ENCODE measurements around the gene ZWILCH. TPM values are rescaled to one million over a fixed set of nuclear protein-coding genes. Genes with fewer than 3 reads are reported as not detected.

Gene ZWILCH
- total RNA-seq, 1 experiment from 2014 or later = 50.2 TPM

DNA sequence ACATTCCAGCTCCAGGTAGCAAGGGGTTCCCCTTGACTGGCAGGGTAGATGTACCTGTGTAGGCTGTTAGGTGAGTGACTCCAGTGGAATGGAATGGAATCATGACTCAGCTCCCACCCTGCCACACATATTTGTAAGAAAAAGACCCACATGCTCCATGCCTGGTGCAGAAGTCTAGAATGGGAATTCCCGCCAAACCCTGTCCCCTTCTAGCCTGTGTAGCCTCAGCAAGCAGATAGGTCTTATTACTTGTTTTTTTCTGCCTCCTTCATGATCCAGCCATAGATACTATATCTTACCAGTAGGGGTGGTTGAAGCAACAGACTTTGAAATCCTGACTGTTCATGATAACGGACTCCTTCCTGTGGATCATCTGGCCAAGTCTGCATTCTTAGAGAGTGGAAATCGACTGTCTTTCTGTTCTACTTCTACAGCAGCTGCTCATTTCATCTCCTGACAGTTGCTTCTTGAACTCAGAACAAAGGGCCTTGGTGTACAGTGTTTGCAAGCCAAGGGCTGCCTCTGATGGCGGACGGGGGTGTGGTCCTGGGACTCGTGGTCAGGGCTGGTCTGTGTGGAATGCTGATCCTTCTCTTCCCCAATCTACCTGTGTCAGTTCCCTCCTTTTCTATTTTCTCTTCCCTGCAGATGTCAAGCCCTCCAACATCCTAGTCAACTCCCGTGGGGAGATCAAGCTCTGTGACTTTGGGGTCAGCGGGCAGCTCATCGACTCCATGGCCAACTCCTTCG lies 23.8 kb upstream of the ZWILCH start (continued):
- no peak for TF ChIP-seq EMX1 (CRISPR knock-in tag; IDR thresholded peaks at IDR 0.05)
- TF ChIP-seq, protein P1, sequence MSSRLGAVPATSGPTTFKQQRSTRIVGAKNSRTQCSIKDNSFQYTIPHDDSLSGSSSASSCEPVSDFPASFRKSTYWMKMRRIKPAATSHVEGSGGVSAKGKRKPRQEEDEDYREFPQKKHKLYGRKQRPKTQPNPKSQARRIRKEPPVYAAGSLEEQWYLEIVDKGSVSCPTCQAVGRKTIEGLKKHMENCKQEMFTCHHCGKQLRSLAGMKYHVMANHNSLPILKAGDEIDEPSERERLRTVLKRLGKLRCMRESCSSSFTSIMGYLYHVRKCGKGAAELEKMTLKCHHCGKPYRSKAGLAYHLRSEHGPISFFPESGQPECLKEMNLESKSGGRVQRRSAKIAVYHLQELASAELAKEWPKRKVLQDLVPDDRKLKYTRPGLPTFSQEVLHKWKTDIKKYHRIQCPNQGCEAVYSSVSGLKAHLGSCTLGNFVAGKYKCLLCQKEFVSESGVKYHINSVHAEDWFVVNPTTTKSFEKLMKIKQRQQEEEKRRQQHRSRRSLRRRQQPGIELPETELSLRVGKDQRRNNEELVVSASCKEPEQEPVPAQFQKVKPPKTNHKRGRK (CRISPR knock-in tag; IDR thresholded peaks at IDR 0.05; ENCODE audit: borderline replicate concordance) = no peak

DNA sequence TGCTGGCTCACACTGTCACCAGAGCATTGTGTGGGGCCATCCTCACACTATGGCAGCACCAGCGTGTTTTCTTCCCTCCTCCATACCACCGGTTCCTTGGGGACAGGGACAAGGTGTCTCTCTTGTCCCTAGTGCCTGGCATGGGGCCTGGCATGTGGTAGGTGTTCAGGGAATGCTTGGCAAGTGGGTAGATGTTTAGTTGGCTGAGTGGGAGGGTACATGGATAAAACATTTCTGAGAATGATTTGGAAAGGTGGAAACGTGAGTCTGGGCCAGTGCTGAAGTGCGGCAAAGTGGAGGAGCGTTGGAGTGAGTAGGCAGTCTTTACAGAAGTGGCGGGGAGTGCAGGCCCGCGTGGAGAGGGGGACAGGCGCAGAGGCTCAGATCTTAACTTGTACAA lies 22.6 kb upstream of the ZWILCH start:
- no peaks in the 10 kb centered on the region for H3K27me3 Mint-ChIP-seq (ENCODE audit: low read depth)

More for the DNA sequence above, 22.6 kb upstream of the ZWILCH start:
- CTCF ChIA-PET = no interaction called here
- H3K27ac Mint-ChIP-seq = peak overlapping the region; percentile 12
- TF ChIP-seq NFATC4 (CRISPR knock-in tag; IDR thresholded peaks at IDR 0.05) (no peak), ETV6 (CRISPR knock-in tag; IDR thresholded peaks at IDR 0.05) (no peak), SMAD4 (CRISPR knock-in tag; IDR thresholded peaks at IDR 0.05) (no peak), MYBL2 (CRISPR knock-in tag; IDR thresholded peaks at IDR 0.05) (no peak), ELF4 (CRISPR knock-in tag; IDR thresholded peaks at IDR 0.05; ENCODE audit: low read depth) (no peak), ZBTB21 (CRISPR knock-in tag; IDR thresholded peaks at IDR 0.05; ENCODE audit: borderline replicate concordance) (no peak), NFYB (CRISPR knock-in tag; conservative IDR thresholded peaks at IDR 0.05; ENCODE audit: low read depth) (no peak), SP1 (CRISPR knock-in tag; conservative IDR thresholded peaks at IDR 0.05) (no peak), JUN (CRISPR knock-in tag; IDR thresholded peaks at IDR 0.05) (no peak), NR2C2 (CRISPR knock-in tag; IDR thresholded peaks at IDR 0.05) (no peak), KAT7 (CRISPR knock-in tag; IDR thresholded peaks at IDR 0.05; ENCODE audit: borderline replicate concordance) (no peak)
- TF ChIP-seq, protein P2, sequence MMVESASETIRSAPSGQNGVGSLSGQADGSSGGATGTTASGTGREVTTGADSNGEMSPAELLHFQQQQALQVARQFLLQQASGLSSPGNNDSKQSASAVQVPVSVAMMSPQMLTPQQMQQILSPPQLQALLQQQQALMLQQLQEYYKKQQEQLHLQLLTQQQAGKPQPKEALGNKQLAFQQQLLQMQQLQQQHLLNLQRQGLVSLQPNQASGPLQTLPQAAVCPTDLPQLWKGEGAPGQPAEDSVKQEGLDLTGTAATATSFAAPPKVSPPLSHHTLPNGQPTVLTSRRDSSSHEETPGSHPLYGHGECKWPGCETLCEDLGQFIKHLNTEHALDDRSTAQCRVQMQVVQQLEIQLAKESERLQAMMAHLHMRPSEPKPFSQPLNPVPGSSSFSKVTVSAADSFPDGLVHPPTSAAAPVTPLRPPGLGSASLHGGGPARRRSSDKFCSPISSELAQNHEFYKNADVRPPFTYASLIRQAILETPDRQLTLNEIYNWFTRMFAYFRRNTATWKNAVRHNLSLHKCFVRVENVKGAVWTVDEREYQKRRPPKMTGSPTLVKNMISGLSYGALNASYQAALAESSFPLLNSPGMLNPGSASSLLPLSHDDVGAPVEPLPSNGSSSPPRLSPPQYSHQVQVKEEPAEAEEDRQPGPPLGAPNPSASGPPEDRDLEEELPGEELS (CRISPR knock-in tag; IDR thresholded peaks at IDR 0.05) = no peak
- TF ChIP-seq, protein P3, sequence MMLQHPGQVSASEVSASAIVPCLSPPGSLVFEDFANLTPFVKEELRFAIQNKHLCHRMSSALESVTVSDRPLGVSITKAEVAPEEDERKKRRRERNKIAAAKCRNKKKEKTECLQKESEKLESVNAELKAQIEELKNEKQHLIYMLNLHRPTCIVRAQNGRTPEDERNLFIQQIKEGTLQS (CRISPR knock-in tag; conservative IDR thresholded peaks at IDR 0.05) = no peak
- TF ChIP-seq, protein P4, sequence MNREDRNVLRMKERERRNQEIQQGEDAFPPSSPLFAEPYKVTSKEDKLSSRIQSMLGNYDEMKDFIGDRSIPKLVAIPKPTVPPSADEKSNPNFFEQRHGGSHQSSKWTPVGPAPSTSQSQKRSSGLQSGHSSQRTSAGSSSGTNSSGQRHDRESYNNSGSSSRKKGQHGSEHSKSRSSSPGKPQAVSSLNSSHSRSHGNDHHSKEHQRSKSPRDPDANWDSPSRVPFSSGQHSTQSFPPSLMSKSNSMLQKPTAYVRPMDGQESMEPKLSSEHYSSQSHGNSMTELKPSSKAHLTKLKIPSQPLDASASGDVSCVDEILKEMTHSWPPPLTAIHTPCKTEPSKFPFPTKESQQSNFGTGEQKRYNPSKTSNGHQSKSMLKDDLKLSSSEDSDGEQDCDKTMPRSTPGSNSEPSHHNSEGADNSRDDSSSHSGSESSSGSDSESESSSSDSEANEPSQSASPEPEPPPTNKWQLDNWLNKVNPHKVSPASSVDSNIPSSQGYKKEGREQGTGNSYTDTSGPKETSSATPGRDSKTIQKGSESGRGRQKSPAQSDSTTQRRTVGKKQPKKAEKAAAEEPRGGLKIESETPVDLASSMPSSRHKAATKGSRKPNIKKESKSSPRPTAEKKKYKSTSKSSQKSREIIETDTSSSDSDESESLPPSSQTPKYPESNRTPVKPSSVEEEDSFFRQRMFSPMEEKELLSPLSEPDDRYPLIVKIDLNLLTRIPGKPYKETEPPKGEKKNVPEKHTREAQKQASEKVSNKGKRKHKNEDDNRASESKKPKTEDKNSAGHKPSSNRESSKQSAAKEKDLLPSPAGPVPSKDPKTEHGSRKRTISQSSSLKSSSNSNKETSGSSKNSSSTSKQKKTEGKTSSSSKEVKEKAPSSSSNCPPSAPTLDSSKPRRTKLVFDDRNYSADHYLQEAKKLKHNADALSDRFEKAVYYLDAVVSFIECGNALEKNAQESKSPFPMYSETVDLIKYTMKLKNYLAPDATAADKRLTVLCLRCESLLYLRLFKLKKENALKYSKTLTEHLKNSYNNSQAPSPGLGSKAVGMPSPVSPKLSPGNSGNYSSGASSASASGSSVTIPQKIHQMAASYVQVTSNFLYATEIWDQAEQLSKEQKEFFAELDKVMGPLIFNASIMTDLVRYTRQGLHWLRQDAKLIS (CRISPR knock-in tag; IDR thresholded peaks at IDR 0.05; ENCODE audit: borderline replicate concordance) = no peak
- TF ChIP-seq, protein P5, sequence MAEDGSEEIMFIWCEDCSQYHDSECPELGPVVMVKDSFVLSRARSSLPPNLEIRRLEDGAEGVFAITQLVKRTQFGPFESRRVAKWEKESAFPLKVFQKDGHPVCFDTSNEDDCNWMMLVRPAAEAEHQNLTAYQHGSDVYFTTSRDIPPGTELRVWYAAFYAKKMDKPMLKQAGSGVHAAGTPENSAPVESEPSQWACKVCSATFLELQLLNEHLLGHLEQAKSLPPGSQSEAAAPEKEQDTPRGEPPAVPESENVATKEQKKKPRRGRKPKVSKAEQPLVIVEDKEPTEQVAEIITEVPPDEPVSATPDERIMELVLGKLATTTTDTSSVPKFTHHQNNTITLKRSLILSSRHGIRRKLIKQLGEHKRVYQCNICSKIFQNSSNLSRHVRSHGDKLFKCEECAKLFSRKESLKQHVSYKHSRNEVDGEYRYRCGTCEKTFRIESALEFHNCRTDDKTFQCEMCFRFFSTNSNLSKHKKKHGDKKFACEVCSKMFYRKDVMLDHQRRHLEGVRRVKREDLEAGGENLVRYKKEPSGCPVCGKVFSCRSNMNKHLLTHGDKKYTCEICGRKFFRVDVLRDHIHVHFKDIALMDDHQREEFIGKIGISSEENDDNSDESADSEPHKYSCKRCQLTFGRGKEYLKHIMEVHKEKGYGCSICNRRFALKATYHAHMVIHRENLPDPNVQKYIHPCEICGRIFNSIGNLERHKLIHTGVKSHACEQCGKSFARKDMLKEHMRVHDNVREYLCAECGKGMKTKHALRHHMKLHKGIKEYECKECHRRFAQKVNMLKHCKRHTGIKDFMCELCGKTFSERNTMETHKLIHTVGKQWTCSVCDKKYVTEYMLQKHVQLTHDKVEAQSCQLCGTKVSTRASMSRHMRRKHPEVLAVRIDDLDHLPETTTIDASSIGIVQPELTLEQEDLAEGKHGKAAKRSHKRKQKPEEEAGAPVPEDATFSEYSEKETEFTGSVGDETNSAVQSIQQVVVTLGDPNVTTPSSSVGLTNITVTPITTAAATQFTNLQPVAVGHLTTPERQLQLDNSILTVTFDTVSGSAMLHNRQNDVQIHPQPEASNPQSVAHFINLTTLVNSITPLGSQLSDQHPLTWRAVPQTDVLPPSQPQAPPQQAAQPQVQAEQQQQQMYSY (CRISPR knock-in tag; IDR thresholded peaks at IDR 0.05) = no peak
- TF ChIP-seq, protein P1 (CRISPR knock-in tag; IDR thresholded peaks at IDR 0.05; ENCODE audit: borderline replicate concordance) = no peak
- no peaks in the 10 kb centered on the region for H3K9me3 Mint-ChIP-seq
- no peak overlapping the region for H3K4me3 Mint-ChIP-seq
- H3K4me1 Mint-ChIP-seq = peaks cover 5% of the 10 kb centered on the region
- no peak for ATAC-seq
- POLR2A ChIA-PET = no interaction called here
- no peak for DNase-seq (ENCODE audit: low spot score)
- H3K36me3 Mint-ChIP-seq = peaks cover 46% of the 10 kb centered on the region

Data from WTC11 (cell line).